Esophagus muscularis mucosa (tissue), 4 donors: ENCODE results near the gene OSBP2.

Experiments used
- CTCF ChIP-seq, 3 experiments: fragments of 200-600 bp in 2 of 3; fragments of 450-650 bp in 1 of 3; sonication (generic) in 2 of 3; IDR thresholded peaks; one replicate each; pipeline ENCODE4 v1.5.1; 2017 to 2019; ENCODE audit warnings: antibody characterized with exemption in 3 of 3, mild to moderate bottlenecking in 2 of 3, moderate library complexity in 1 of 3
- EP300 ChIP-seq: sonication (generic); formaldehyde crosslinking; IDR thresholded peaks from one replicate; pipeline ENCODE4 v1.6.1; 2017; ENCODE audit warnings: antibody characterized with exemption
- POLR2A ChIP-seq: fragments of 450-650 bp; IDR thresholded peaks from one replicate; pipeline ENCODE4 v1.6.1; 2017; ENCODE audit warnings: antibody characterized with exemption, moderate library complexity, mild to moderate bottlenecking, low read depth
- POLR2AphosphoS5 ChIP-seq, 2 donors: sonication (generic); formaldehyde crosslinking; IDR thresholded peaks; one replicate each; pipeline ENCODE4 v1.6.1; 2017; ENCODE audit warnings: antibody characterized with exemption in 2 of 2

GRCh38 chr22:30687358-30687757 is 7.3 kb upstream of the OSBP2 start:
- no peak for TF ChIP-seq CTCF (IDR thresholded peaks at IDR 0.05)
- TF ChIP-seq POLR2A = no peak
- no peak for TF ChIP-seq EP300
- TF ChIP-seq POLR2AphosphoS5 (IDR thresholded peaks at IDR 0.05) = no peak
